IPS-11a (cell line): Measurements from ENCODE around the gene ANK3.

ENCODE experiments used
- H3K4me3 ChIP-seq: one replicate; pipeline ENCODE4 v1.5.1; 2013; ENCODE audit warnings: low read depth, low read length, control low read depth

ANK3 gene

DNA sequence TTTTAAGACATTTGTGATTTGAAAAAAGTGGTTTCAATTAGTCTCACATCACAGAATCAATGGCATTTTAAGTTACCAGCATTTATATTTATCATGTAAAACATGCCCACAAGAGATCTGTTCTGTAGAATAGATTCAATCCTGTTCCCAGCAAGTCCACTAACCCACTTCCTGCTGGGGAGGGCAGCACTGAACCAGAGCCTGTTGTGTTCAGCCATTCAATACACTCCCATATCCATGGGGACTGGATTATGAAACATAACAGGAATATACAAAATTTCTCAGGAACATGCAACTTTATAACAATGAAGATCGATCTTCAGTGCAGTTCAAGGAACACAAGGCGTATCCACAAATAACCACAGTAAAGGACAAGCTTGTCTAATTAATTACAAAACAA lies 24.4 kb upstream of the ANK3 start:
- no peak overlapping the region for H3K4me3 ChIP-seq

- no peak overlapping the region for H3K4me3 ChIP-seq
Measured at GRCh38 chr10:60413306-60414012, 23.8 kb upstream of the ANK3 start.

- H3K4me3 ChIP-seq = no peak overlapping the region
Measured at GRCh38 chr10:60410970-60411369, 21.3 kb upstream of the ANK3 start.

- no peak overlapping the region for H3K4me3 ChIP-seq
Measured at GRCh38 chr10:60409202-60409601, 19.5 kb upstream of the ANK3 start.

- H3K4me3 ChIP-seq = no peak overlapping the region
Measured at GRCh38 chr10:60406182-60406581, 16.5 kb upstream of the ANK3 start.

- H3K4me3 ChIP-seq = no peak overlapping the region
Measured at GRCh38 chr10:60405172-60405571, 15.5 kb upstream of the ANK3 start.

- no peak overlapping the region for H3K4me3 ChIP-seq
Measured at GRCh38 chr10:60403168-60403873, 13.6 kb upstream of the ANK3 start.

- no peak overlapping the region for H3K4me3 ChIP-seq
Measured at GRCh38 chr10:60400366-60400765, 10.7 kb upstream of the ANK3 start.

- H3K4me3 ChIP-seq = no peak overlapping the region
Measured at GRCh38 chr10:60399328-60399727, 9.7 kb upstream of the ANK3 start.

- no peak overlapping the region for H3K4me3 ChIP-seq
Measured at GRCh38 chr10:60397792-60398191, 8.1 kb upstream of the ANK3 start.

GRCh38 chr10:60396766-60397165 lies 7.1 kb upstream of the ANK3 start:
- no peak overlapping the region for H3K4me3 ChIP-seq

DNA sequence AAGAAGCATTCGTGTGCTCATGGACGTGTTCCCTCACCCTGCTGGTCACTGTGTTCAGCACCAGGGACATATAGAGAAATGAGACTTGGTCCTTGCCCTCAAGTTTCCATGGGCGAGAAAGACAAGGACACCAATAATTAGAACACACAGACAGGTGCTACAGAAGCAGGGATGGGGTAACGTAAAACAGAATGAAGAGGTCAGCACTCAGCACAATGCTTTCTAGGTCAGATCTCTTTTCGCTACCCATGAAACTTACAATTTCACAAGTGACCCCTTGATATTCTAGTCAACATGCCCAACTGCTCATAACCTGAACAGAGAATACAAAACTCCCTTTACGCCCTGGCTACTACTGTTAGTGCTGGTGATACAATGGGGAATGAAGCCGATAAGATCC lies 6.0 kb upstream of the ANK3 start:
- H3K4me3 ChIP-seq = no peak overlapping the region

- no peak overlapping the region for H3K4me3 ChIP-seq
Measured at GRCh38 chr10:60394446-60394845, 4.8 kb upstream of the ANK3 start.

DNA sequence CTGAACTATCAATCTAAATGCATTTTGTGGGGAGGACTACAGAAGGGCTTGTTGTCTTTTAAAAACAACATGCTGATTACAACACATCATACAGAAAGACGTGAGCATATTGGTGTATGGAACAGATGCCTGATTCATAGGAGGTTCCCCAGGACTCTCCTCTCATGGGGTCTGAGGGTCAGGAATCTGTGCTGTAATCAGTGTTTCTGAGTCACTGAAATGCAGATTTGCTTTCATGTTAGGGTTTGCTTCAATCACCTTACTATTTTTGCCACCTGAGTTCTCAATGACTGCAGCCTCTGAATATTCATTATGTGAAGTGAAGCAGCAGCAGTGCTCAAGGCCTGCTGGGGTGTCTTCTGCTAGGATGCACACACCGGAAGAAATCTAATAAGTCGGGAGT lies 550 bp upstream of the ANK3 start:
- no peak overlapping the region for H3K4me3 ChIP-seq

GRCh38 chr10:60388709-60389301 lies 870 bp downstream of the ANK3 start:
- no peak overlapping the region for H3K4me3 ChIP-seq

DNA sequence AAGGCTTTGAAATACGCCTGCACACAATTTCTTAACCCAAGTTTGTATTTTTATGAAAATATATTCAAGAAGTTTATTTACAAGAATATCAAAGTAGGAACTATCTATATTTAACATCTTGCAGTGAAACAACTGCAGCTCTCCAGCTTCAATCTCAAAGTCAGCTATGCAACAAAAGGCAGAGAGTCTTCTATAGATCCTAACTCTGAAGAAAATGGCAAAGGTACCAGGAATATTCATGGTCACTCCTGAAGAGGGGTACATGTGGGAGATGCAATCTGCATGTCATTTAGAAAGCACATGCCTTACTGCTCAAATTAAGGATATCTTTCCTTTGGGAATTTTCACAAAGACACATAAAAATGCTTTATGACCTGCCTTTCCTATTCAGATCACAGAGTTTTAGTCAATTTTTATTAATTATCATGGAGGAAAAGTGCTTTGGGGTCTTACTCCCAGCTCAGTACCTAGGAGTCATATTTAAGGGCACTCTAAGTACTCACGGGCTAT lies 1.5 kb downstream of the ANK3 start:
- H3K4me3 ChIP-seq = no peak overlapping the region

DNA sequence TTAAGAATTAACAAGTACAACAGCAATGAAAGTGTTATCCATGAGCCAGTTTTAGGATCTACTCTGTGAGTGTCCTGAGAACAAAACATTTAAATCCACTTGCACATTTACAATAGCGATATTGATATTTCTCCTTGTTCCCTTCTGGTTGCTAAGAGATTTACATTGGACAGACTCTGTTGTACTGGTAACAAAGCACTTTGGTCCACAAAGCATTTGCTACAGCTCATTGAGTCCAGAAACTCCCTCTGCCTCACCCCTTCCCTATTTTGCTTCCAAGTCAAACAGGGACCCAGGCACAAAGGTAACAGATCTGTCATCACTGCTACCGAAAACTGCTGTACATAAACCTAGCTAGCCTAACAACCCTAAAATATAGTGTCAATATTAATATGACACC lies 2.1 kb downstream of the ANK3 start:
- H3K4me3 ChIP-seq = no peak overlapping the region

GRCh38 chr10:60385399-60385738 lies 4.3 kb downstream of the ANK3 start:
- H3K4me3 ChIP-seq = no peak overlapping the region

DNA sequence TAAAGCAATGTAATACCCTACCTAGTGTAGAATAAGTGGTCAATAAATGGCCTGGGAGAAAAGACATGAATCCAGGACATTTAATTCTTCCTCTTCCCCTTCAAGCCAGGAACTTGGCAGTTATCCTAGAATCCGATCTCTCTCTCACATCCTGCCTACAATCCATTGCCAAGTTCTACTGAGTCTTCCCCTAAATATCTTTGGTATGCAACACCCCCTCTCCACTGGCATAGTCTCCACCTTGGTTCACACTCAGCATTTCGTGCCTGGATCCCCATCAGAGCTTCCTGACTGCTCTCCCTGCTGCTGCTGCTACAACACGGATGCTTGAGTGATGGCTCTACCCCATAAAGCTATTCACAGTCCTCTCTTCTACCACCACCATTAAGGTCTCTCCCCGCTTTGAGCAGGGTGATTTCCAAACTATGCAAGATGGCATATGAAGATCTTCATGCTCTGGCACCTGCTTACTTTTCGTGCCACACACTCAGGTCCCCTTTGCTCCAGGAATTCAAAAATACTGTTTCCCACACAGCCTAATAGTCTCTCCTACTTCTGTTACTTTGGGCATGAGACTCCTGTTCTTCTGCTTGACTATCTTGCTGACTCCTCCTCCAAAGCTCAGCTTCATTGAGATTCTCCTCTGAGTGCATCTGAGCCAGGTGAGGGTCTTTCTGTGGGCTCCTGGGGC lies 4.8 kb downstream of the ANK3 start:
- no peak overlapping the region for H3K4me3 ChIP-seq

DNA sequence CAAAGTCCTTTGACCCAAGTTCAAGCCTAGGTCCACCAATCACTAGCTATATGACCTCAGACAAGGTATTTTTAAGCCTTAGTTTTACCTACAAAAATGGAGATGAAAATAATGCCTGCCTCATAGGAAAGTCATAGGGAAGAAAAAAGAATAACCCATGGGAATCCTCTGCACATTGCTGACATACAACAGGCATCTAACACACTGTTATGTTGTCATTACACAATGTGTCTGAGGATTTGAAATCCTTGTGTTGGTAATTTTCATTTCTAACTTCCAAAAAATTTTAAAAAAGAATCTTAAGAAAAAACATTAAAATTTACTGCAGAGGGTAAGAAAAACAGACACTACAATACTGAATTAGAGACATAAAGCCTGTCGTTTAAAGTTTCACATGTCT lies 5.7 kb downstream of the ANK3 start:
- H3K4me3 ChIP-seq = no peak overlapping the region

DNA sequence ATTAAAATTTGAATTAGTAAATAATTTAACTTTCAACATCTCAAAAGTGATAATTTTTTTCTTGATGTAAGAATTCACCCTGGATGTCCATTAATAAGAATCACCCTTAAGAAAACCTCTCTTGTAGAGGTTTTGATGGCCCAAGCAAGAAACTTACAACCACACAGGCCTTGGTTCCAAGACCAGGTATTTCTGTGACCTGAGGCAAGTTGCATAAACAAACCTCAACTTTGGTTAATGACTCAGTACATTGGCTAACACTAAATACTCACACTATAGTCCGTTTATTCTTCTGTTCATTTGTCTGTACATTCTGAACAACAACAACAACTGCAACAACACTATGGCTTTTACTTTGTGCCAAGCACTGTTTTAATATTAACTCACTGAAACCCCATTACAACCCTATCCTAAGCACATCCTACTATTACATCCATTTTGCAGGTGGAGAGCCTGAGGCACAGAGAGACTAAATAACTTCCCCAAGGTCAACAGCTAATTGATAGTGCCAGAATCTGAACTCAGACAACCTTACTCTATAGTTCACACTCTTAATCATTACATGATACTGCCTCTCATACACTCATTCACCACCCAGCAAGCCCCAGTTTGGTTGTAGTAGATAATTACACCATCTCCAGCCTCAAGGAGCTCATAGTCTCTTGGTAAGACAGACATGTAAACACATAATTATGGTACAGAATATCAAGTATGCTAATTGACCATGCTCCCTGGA lies 6.6 kb downstream of the ANK3 start:
- no peak overlapping the region for H3K4me3 ChIP-seq
